NCI-H2107 (cell line): ENCODE results near the gene RAMP1.
"Not testable (repeated sequence)": the region's sequence is repeated elsewhere in the genome, so short reads cannot be mapped to it uniquely, and the experiment has no call there.

Source experiments
- DNase-seq: peaks from one replicate; lab custom pipeline; 2025; lab: John Stamatoyannopoulos, UW

The RAMP1 gene

DNA sequence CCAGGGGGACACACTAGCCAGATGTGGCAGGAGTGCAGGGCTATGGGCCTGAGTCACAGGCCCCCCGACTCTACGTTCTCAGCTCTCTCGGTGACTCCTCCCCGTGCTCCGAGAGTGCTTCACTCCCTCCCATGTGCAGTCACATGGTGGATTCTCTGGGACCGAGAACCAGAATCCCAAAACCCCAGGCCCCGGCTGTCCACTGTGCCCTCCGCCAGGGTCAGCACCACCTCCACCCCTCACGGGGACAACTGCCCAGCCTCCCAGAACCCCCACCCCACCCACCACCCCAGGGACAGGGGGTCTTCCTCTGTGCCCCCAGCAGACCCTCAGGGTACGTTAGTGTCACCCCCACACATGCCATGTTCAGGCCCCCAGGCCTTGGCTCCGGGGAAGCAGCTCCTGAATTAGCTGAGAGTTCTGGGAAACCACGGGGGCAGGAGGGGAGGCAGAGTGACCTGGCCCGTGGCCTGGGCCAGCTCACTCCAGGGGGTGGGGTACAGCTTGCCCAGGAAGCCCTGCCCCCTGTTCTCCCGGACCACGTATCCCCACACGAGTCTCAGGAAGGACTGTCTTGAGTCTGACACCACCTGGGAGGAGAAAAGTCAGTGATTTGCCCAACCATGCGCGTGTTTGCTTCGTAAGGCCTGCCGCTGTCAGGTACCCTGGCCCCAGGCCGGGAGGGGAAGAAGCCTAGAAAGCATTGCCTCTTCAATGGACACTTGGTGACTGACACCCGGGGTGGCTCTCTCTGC lies 4.4 kb downstream of the RAMP1 start:
- DNase-seq: no peak

- no peak for DNase-seq
Observed at GRCh38 chr2:237864444-237864931, 5.1 kb downstream of the RAMP1 start.

GRCh38 chr2:237864940-237865622 lies 5.7 kb downstream of the RAMP1 start:
- no peak for DNase-seq

DNA sequence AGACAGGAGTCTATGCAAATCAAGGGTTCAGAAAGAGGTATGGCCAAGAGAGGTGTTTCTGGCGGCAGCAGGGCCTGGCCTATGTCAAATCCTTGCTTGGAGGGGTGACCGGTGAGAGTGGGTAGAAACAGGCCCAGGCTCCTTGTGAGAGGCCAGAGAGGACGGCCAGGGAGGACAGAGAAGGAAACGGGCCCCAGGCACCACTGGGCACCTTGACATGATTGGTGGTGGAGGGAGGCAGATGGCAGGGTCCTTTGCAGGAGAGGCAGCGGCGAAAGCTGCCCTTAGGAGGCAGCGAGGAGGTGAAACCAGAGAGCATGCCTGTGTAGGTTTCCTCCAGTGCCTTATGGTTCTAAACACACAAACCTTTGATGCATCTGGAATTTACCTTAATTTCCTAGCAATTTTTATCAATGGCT lies 6.2 kb downstream of the RAMP1 start:
- no peak for DNase-seq

GRCh38 chr2:237866101-237866621 lies 6.7 kb downstream of the RAMP1 start:
- DNase-seq: no peak

DNA sequence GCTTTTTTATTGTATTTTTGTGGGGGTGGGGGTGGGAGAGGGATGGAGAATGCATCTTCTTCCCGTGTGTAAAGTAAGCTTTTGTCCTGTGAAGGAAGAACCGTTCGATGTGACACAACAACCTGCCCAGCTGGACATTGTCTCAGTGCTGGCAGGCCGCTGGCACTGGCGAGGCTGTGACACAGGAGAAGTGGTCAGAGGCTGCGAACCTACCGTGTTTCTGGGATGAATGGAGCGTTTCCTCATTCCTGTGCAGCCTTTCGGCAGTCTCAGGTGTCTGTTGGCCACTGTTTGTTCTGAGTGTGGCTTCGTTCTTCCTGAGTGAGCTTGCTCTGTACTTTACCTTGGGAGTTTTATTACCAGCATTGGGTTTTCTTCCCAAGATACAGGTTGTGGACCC lies 8.0 kb downstream of the RAMP1 start:
- DNase-seq: no peak

- not testable (repeated sequence) for DNase-seq
Observed at GRCh38 chr2:237868074-237868473, 8.7 kb downstream of the RAMP1 start.

- DNase-seq: no peak
Observed at GRCh38 chr2:237868631-237869342, 9.4 kb downstream of the RAMP1 start.

DNA sequence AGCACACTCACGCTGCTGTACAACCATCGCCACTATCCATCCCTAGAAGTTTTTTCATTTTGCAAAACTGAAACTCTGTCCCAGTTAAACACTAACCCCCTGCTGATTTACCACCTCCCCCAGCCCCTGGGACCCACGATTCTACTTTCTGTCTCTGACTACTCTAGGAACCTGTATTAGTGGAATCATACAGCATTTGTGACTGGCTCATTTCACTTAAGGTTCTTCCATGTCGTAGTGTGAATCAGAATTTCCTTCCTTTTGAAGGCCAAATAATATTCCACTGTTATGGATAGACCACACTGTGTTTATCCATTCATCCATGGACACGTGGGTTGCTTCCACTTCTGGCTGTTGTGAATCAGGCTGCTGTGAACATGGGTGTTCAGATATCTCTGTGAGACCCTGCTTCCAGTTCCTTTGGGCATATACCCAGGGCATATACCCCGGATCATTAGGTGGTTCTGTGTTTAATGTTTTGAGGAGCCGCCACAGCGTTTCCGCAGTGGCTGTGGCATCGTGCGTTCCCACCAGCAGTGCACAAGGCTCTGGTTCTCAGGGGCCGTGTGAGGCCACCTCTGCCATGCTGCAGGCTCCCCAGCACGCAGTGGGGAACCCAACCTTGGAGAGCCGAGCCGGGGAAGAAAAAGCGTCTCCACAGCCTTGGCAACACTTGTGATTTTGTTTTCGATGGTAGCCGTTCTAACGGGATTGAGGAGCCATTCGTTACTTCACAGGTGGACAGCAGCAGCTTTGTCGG lies 10.1 kb downstream of the RAMP1 start:
- no peak for DNase-seq

DNA sequence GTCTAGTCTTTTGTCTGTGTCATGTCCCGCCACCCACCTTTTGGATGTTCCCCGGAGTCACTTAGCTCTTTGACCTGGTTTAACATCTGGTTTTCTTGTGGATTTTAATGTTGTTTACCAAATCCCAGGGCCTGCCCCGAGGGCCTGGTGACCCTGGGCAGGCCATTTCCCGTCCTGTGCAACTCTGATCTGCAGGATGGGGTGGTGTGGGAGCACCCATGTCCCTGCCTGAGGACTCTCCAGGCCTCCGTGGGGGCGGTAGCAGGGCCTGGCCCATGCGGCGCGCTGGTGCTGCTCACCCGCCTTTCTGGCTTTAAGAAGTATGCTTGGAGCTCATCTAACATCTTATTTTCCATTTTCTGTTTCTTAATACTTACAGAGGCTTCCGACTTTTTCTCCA lies 10.7 kb downstream of the RAMP1 start:
- DNase-seq: no peak

GRCh38 chr2:237870754-237871651 lies 11.6 kb downstream of the RAMP1 start:
- no peak for DNase-seq

DNA sequence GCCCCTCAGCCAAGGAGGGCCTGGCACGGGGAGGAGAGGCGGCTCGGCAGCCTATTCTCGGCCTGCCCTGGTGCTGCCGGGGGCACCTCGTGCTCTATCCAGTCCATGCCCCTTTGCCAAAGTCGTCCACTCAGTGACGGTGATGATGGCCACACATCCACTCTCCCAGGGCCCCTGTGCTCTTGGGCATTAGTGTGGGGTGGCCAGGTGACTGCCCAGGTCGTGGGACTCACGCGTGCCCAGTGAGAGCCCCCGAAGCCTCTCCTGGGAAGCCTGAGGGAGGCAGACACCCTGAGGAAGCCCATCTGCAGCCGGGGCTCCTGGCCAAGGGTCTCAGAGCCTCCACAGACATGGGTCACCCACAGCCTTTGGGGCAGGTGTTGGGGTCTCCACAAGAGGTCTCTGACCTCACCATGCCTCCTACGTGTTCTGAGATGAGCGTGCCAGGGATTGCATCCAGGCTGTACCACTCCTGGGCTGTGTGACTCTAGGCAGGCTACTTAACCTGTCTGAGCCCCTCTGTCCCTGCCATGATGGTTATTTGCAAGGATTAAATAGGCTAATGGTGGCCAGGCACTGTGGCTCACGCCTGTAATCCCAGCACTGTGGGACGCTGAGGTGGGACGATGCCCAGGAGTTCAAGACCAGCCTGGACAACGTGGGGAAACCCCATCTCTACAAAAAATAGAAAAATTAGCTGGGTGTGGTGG lies 12.9 kb downstream of the RAMP1 start:
- DNase-seq: no peak

GRCh38 chr2:237873421-237873831 lies 14.0 kb downstream of the RAMP1 start:
- DNase-seq: no peak

DNA sequence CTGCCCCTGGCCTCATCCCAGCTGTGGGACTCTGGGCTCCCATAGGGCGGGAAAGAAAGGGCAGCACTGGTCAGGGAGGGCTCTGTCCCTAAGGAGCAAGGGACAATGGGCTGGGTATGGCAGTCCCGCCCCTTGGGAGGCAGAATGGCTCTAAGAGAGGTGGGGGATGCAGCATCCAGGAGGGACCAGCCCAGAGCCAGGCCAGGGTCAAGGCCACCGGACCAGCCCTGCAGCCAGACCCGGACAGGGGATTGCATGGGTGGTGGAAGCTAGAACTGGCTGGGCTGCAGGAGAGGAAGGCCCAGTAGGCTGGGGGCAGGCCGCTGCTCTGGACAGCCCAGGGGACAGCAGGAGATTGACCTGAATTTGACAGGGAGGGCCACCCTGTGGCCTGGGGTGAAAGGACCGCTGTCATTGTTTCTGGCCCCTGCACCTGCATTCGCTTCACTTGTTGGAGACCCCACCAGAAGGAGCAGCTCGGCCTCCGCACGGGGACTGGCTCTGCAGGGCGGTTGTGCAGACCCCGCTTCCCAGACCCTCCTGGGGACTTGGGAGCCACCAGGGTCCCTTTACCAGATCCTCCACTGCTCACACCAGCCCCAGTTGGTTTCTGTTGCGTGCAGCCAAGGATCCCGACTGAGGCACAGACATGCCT lies 14.6 kb downstream of the RAMP1 start:
- DNase-seq: no peak

GRCh38 chr2:237874585-237875161 lies 15.2 kb downstream of the RAMP1 start:
- no peak for DNase-seq

GRCh38 chr2:237875256-237876060 lies 16.0 kb downstream of the RAMP1 start:
- no peak for DNase-seq

DNA sequence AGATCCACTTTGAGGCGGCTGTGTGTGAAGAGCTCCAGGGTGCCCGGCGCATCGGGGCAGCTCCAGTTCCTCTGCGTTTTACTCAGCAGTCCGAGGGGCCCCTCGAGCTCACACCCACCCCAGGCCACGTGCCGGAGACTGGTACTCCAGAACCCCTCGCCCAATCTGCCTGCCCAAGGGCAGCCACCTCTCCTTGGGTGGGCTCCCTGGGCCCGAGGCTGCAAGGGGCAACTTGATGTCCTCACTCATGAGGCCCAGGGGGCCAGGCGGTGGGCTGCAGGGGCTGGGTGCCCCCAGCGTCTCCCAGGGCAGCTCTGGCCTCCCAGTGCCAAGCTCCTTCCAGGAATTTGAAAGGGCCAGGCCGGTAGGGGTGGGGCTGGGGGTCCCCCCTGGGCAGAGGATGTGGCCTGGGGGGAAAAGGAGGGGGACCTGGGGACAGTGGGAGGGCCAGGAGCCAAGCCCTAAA lies 16.7 kb downstream of the RAMP1 start:
- DNase-seq: no peak

- DNase-seq: no peak
Observed at GRCh38 chr2:237876532-237876931, 17.1 kb downstream of the RAMP1 start.
